GM12872 (cell line): ENCODE data around the gene NANS.

Source experiments
- CTCF ChIP-seq: IDR thresholded peaks from 3 replicates; pipeline ENCODE4 v1.5.1; 2011; ENCODE audit warnings: low read depth, mild to moderate bottlenecking, low read length, moderate library complexity; ENCODE audit not compliant: insufficient read depth

The NANS gene

DNA sequence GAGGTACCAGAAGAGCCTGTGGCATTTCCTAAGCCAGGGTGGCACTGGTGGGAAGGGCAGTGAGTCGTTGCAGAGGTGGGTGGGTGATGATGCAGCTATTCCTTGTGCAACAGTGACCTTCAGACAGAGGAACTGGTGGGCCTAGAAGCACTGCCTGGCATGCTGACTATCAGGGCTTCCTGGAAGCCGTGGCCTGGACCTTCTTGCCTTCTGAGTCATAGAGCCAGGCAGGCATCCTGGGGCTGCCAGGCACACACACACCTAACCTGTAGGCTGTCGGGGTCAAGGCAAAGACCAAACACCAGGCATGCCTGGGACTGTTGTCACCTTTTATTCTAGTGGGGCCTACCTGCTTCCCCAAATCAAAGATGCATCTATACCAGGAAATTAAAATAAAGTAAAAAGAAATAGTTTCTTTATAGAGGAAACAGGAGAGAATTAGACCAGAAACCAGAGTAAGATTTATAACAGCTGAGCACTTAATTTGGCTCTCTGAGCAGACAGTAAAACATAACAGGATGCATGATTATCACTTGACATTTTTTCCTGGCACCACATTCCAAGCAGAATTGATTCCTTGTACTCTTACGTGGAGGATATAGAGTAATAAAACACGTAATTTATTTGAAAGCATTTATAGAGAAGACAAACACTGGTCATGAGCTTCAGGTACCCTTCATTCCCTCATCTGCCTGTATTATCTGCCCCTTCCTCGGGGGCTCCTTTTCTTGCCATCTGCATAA, 25.1 kb downstream of the NANS start:
- TF ChIP-seq CTCF = no peak

DNA sequence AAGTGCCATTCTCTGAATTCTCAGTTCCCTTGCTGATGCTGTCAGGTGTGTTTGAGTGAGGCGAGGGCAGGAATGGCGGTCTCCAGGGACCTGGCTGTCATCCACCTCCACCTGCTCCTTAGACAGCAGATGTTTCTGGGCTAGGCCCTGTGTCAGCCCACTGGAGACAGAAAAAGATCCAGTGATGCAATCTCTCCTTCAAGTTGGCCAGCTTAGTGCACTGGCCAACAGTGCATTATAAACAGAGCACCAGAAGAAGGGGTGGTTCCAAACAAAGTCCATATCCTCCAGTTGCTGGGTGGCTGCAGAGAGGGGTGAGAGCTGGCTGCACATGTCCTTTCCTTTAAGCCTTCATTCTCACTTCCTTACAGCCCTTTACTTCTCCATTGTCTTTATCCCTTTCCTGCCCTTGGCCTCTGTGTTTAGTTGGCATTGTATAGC, 26.5 kb downstream of the NANS start:
- TF ChIP-seq CTCF = no peak

GRCh38 chr9:98083566-98084183, 27.1 kb downstream of the NANS start:
- no peak for TF ChIP-seq CTCF

DNA sequence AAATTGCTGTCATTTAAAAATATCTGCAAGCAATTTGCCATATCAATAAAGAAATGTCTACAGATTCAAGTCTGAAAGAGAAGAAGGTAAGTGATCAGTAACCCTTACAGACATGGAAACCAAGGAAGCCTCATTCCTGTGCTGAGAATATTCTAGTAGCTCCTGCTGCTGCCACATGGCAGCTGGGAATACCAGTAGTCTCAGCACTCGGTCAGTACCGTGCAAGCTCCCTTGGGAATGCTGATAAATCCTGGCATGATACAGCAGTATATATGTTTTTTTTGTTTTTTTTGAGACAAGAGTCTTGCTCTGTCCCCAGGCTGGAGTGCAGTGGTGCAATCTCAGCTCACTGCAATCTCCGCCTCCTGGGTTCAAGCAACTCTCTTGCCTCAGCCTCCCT, 27.9 kb downstream of the NANS start:
- no peak for TF ChIP-seq CTCF

DNA sequence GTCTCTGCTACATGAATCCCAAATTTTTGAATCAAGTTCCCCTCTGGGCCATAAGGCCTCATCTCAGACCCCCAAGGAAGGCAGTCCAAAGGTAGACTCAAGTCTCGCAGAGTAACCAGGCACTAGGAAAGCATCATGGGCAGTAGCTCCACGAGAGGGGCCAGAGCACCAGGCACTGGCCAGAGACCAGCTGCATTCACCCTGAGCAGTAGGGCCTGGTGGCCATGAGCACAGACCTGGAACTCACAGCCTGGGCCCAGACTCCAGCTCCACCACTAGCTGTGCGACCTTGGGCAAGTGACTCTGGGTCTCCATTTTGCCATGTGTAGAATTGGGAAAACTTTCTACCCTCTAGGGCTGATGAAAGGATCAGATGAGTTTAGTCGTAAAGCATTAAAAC, 28.5 kb downstream of the NANS start:
- TF ChIP-seq CTCF = no peak

- TF ChIP-seq CTCF = no peak
Observed at GRCh38 chr9:98085944-98086343, 29.4 kb downstream of the NANS start.

GRCh38 chr9:98086461-98086860, 29.9 kb downstream of the NANS start:
- TF ChIP-seq CTCF = no peak
